HG03442 (cell line): ENCODE measurements around the gene EFTUD2.
"Not testable (repeated sequence)": the region's sequence is repeated elsewhere in the genome, so short reads cannot be mapped to it uniquely, and the experiment has no call there.

ENCODE experiments used
- ATAC-seq: cut with Tn5 transposase; IDR thresholded peaks from one replicate; pipeline ENCODE4 v1.9.1; 2021; ENCODE audit warnings: mild to moderate bottlenecking, moderate library complexity; ENCODE audit not compliant: unreplicated experiment

The EFTUD2 gene

GRCh38 chr17:44850612-44851011, 48.6 kb downstream of the EFTUD2 start:
- ATAC-seq: no peak

GRCh38 chr17:44850025-44850424, 49.2 kb downstream of the EFTUD2 start:
- ATAC-seq: no peak

GRCh38 chr17:44848961-44849489, 50.2 kb downstream of the EFTUD2 start:
- no peak for ATAC-seq

- no peak for ATAC-seq
These were observed 50.9 kb downstream of the EFTUD2 start for GRCh38 chr17:44848257-44848795.

GRCh38 chr17:44847586-44847985, 51.7 kb downstream of the EFTUD2 start, which contains the start of gene HIGD1B:
HIGD1B (plus strand) TSS chr17:44847883; CDS start chr17:44848153, 270 bp downstream.
- no peak for ATAC-seq

GRCh38 chr17:44846206-44846605, 53.0 kb downstream of the EFTUD2 start:
- ATAC-seq: no peak

- ATAC-seq: no peak
These were observed 54.8 kb downstream of the EFTUD2 start for GRCh38 chr17:44844390-44844830.

GRCh38 chr17:44842748-44843147, 56.5 kb downstream of the EFTUD2 start:
- no peak for ATAC-seq

GRCh38 chr17:44840936-44841335, 58.3 kb downstream of the EFTUD2 start:
- ATAC-seq: no peak

GRCh38 chr17:44840274-44840673, 59.0 kb downstream of the EFTUD2 start:
- ATAC-seq: no peak

- no peak for ATAC-seq
These were observed 62.0 kb downstream of the EFTUD2 start for GRCh38 chr17:44837196-44837595.

GRCh38 chr17:44832805-44833204, 66.4 kb downstream of the EFTUD2 start:
- no peak for ATAC-seq

- ATAC-seq: no peak
These were observed 67.9 kb downstream of the EFTUD2 start for GRCh38 chr17:44831371-44831770.

GRCh38 chr17:44830359-44831288, 68.6 kb downstream of the EFTUD2 start:
- no peak for ATAC-seq

GRCh38 chr17:44829523-44830358, 69.5 kb downstream of the EFTUD2 start, which contains the start of gene GJC1:
GJC1 (minus strand) TSS chr17:44830287; CDS start chr17:44805817, 24,470 bp downstream.
- ATAC-seq: no peak

GRCh38 chr17:44828919-44829522, 70.2 kb downstream of the EFTUD2 start:
- no peak for ATAC-seq

GRCh38 chr17:44827863-44828262, 71.4 kb downstream of the EFTUD2 start:
- no peak for ATAC-seq

GRCh38 chr17:44826123-44826790, 73.0 kb downstream of the EFTUD2 start:
- ATAC-seq: no peak

GRCh38 chr17:44825236-44825635, 74.0 kb downstream of the EFTUD2 start:
- ATAC-seq: not testable (repeated sequence)

- no peak for ATAC-seq
These were observed 78.5 kb downstream of the EFTUD2 start for GRCh38 chr17:44820631-44821212.
